HEK293 (cell line): ENCODE results near the gene ZNF576.

Experiments
- CTCF ChIA-PET: fragments of 350-600 bp; formaldehyde crosslinking; extraction: SDS; loops from one replicate; lab custom pipeline; 2021; ENCODE audit warnings: antibody characterized with exemption; lab: Yijun Ruan, JAX
- POLR2A ChIA-PET: fragments of 300-600 bp; formaldehyde crosslinking; extraction: SDS; loops from one replicate; lab custom pipeline; 2020; ENCODE audit warnings: antibody characterized with exemption, inconsistent platforms; lab: Yijun Ruan, JAX
- H3K27ac ChIP-seq: fragments of 200-500 bp; sonication (Bioruptor generic); 2 replicates; pipeline ENCODE4 v1.5.1; 2014; ENCODE audit warnings: low read depth, low read length, control low read depth, inconsistent platforms; ENCODE audit errors: extremely low read depth
- H3K36me3 ChIP-seq, 2 experiments: fragments of 200-500 bp in 1 of 2; sonication (Bioruptor generic) in 1 of 2; 1 replicate in 1 of 2; 2 replicates in 1 of 2; pipeline ENCODE4 v1.5.1; 2014 to 2017; ENCODE audit warnings: inconsistent platforms in 2 of 2, low read length in 2 of 2; ENCODE audit not compliant: control insufficient read depth in 2 of 2, insufficient read depth in 1 of 2
- H3K4me1 ChIP-seq: fragments of 200-500 bp; sonication (Bioruptor generic); 2 replicates; pipeline ENCODE4 v1.5.1; 2014; ENCODE audit warnings: mild to moderate bottlenecking, low read length, inconsistent platforms; ENCODE audit not compliant: control insufficient read depth, insufficient read depth
- H3K4me3 ChIP-seq: 2 replicates; pipeline ENCODE4 v1.5.1; 2011; ENCODE audit warnings: low read depth, mild to moderate bottlenecking, control low read depth, low read length, moderate library complexity
- H3K9me3 ChIP-seq: fragments of 200-500 bp; sonication (Bioruptor generic); 2 replicates; pipeline ENCODE4 v1.5.1; 2014; ENCODE audit warnings: low read depth, low read length, inconsistent platforms; ENCODE audit not compliant: control insufficient read depth, insufficient read depth
- PRDM1 ChIP-seq: fragments of 450-650 bp; formaldehyde crosslinking; IDR thresholded peaks from 2 replicates; pipeline ENCODE4; 2016; ENCODE audit warnings: missing biosample characterization, missing genetic modification characterization
- SP7 ChIP-seq: fragments of 450-650 bp; formaldehyde crosslinking; IDR thresholded peaks from 2 replicates; pipeline ENCODE4 v1.5.1; 2016; ENCODE audit warnings: missing biosample characterization, missing genetic modification characterization
- TSHZ1 ChIP-seq: fragments of 450-650 bp; formaldehyde crosslinking; IDR thresholded peaks from 2 replicates; pipeline ENCODE4 v1.5.1; 2016; ENCODE audit warnings: missing biosample characterization, missing genetic modification characterization, borderline replicate concordance
- YY1 ChIP-seq: fragments of 450-650 bp; formaldehyde crosslinking; IDR thresholded peaks from 2 replicates; pipeline ENCODE4 v1.5.1; 2018; ENCODE audit warnings: missing biosample characterization, missing genetic modification characterization
- ZBTB26 ChIP-seq: fragments of 450-650 bp; formaldehyde crosslinking; optimal IDR thresholded peaks from 2 replicates; pipeline ENCODE3; 2016; ENCODE audit warnings: missing biosample characterization, mild to moderate bottlenecking, missing genetic modification characterization
- ZBTB44 ChIP-seq: fragments of 450-650 bp; IDR thresholded peaks from 2 replicates; pipeline ENCODE4 v1.5.1; 2018; ENCODE audit warnings: missing biosample characterization, mild to moderate bottlenecking, missing genetic modification characterization
- ZBTB48 ChIP-seq: fragments of 450-650 bp; formaldehyde crosslinking; IDR thresholded peaks from 2 replicates; pipeline ENCODE4 v1.5.1; 2016; ENCODE audit warnings: missing biosample characterization, missing genetic modification characterization
- ZNF121 ChIP-seq: fragments of 450-650 bp; formaldehyde crosslinking; IDR thresholded peaks from 2 replicates; pipeline ENCODE4 v1.5.1; 2016; ENCODE audit warnings: missing biosample characterization, missing genetic modification characterization
- ZNF26 ChIP-seq: fragments of 450-650 bp; formaldehyde crosslinking; IDR thresholded peaks from 2 replicates; pipeline ENCODE4 v1.5.1; 2016; ENCODE audit warnings: missing biosample characterization, missing genetic modification characterization
- ZSCAN5A ChIP-seq: fragments of 450-650 bp; formaldehyde crosslinking; IDR thresholded peaks from 2 replicates; pipeline ENCODE4 v1.5.1; 2016; ENCODE audit warnings: missing biosample characterization, missing genetic modification characterization

The ZNF576 gene

GRCh38 chr19:43564800-43565199 lies 31.6 kb upstream of the ZNF576 start (continued):
- TF ChIP-seq YY1 (tag by site-specific recombination) (no peak), ZBTB44 (no peak)

GRCh38 chr19:43569657-43570056 lies 26.7 kb upstream of the ZNF576 start:
- no peak overlapping the region for H3K4me3 ChIP-seq
- CTCF ChIA-PET, result interaction anchor here (0.6 to 12.5 kb wide), 4 partner anchors 8 to 198 kb away, joined by 3 to 167 read pairs (median 4); no protein-coding TSS in a partner anchor

GRCh38 chr19:43570174-43570791 lies 26.1 kb upstream of the ZNF576 start:
- H3K9me3 ChIP-seq, result no peaks in the 10 kb centered on the region; the same call in 1 of the 2 replicates
- H3K27ac ChIP-seq, result no peak overlapping the region
- POLR2A ChIA-PET, result interaction anchor here (1.4 to 2.4 kb wide), 3 partner anchors 15 to 98 kb away, joined by 4 to 17 read pairs (median 6); partner anchors contain the start of genes IRGQ and ZNF576
- peaks cover 25 to 74% of the 10 kb centered on the region in 2 experiments for H3K36me3 ChIP-seq
- H3K4me1 ChIP-seq, result peaks cover 37% of the 10 kb centered on the region
- H3K4me3 ChIP-seq, result no peak overlapping the region
- TF ChIP-seq ZBTB48 (tag by site-specific recombination) (no peak), ZSCAN5A (tag by site-specific recombination) (0 out of 2 replicates have a peak, but pooled peaks have one; percentile 31), ZNF121 (peak; percentile 100), PRDM1 (tag by site-specific recombination) (0 out of 2 replicates have a peak, but pooled peaks have one; percentile 0), ZNF26 (tag by site-specific recombination) (no peak), SP7 (tag by site-specific recombination) (0 out of 2 replicates have a peak, but pooled peaks have one; percentile 7)
- CTCF ChIA-PET, result interaction anchor here (0.6 to 12.5 kb wide), 5 partner anchors 8 to 197 kb away, joined by 3 to 167 read pairs (median 4); no protein-coding TSS in a partner anchor

More at GRCh38 chr19:43569657-43570056, 26.7 kb upstream of the ZNF576 start:
- peak; percentile 13 for TF ChIP-seq ZBTB26 (tag by site-specific recombination)
- TF ChIP-seq TSHZ1 (tag by site-specific recombination), result no peak
- peaks cover 28 to 78% of the 10 kb centered on the region in 2 experiments for H3K36me3 ChIP-seq
- peaks cover 33% of the 10 kb centered on the region for H3K4me1 ChIP-seq
- H3K27ac ChIP-seq, result no peak overlapping the region
- no peaks in the 10 kb centered on the region; the same call in 1 of the 2 replicates for H3K9me3 ChIP-seq
- POLR2A ChIA-PET, result interaction anchor here (0.7 to 1.6 kb wide), 3 partner anchors 14 to 1707 kb away, joined by 3 to 4 read pairs (median 4); no protein-coding TSS in a partner anchor
